HEK293 (cell line): Measurements from ENCODE around the gene SMAD9.

ENCODE experiments used
- CTCF ChIA-PET: fragments of 350-600 bp; formaldehyde crosslinking; extraction: SDS; loops from one replicate; lab custom pipeline; 2021; ENCODE audit warnings: antibody characterized with exemption; lab: Yijun Ruan, JAX
- POLR2A ChIA-PET: fragments of 300-600 bp; formaldehyde crosslinking; extraction: SDS; loops from one replicate; lab custom pipeline; 2020; ENCODE audit warnings: antibody characterized with exemption, inconsistent platforms; lab: Yijun Ruan, JAX
- H3K27ac ChIP-seq: fragments of 200-500 bp; sonication (Bioruptor generic); 2 replicates; pipeline ENCODE4 v1.5.1; 2014; ENCODE audit warnings: low read depth, low read length, control low read depth, inconsistent platforms; ENCODE audit errors: extremely low read depth
- H3K36me3 ChIP-seq, 2 experiments: fragments of 200-500 bp in 1 of 2; sonication (Bioruptor generic) in 1 of 2; 1 replicate in 1 of 2; 2 replicates in 1 of 2; pipeline ENCODE4 v1.5.1; 2014 to 2017; ENCODE audit warnings: inconsistent platforms in 2 of 2, low read length in 2 of 2; ENCODE audit not compliant: control insufficient read depth in 2 of 2, insufficient read depth in 1 of 2
- H3K4me1 ChIP-seq: fragments of 200-500 bp; sonication (Bioruptor generic); 2 replicates; pipeline ENCODE4 v1.5.1; 2014; ENCODE audit warnings: mild to moderate bottlenecking, low read length, inconsistent platforms; ENCODE audit not compliant: control insufficient read depth, insufficient read depth
- H3K4me3 ChIP-seq: 2 replicates; pipeline ENCODE4 v1.5.1; 2011; ENCODE audit warnings: low read depth, mild to moderate bottlenecking, control low read depth, low read length, moderate library complexity
- H3K9me3 ChIP-seq: fragments of 200-500 bp; sonication (Bioruptor generic); 2 replicates; pipeline ENCODE4 v1.5.1; 2014; ENCODE audit warnings: low read depth, low read length, inconsistent platforms; ENCODE audit not compliant: control insufficient read depth, insufficient read depth
- KLF9 ChIP-seq: fragments of 450-650 bp; formaldehyde crosslinking; IDR thresholded peaks from 2 replicates; pipeline ENCODE4 v1.5.1; 2016; ENCODE audit warnings: missing biosample characterization, missing genetic modification characterization, low read depth
- PRDM4 ChIP-seq: fragments of 450-650 bp; formaldehyde crosslinking; IDR thresholded peaks from 2 replicates; pipeline ENCODE4 v1.5.1; 2017; ENCODE audit warnings: missing biosample characterization, missing genetic modification characterization
- REST ChIP-seq: fragments of 450-650 bp; formaldehyde crosslinking; IDR thresholded peaks from 2 replicates; pipeline ENCODE4 v1.5.1; 2016; ENCODE audit warnings: missing biosample characterization, missing genetic modification characterization
- SCRT1 ChIP-seq: fragments of 450-650 bp; formaldehyde crosslinking; IDR thresholded peaks from 2 replicates; pipeline ENCODE4 v1.5.1; 2016; ENCODE audit warnings: missing biosample characterization, missing genetic modification characterization, borderline replicate concordance
- ZBTB20 ChIP-seq: fragments of 450-650 bp; formaldehyde crosslinking; IDR thresholded peaks from 2 replicates; pipeline ENCODE4 v1.5.1; 2016; ENCODE audit warnings: missing biosample characterization, missing genetic modification characterization
- ZFHX2 ChIP-seq: fragments of 450-650 bp; formaldehyde crosslinking; conservative IDR thresholded peaks from 2 replicates; pipeline ENCODE4 v1.5.1; 2016; ENCODE audit warnings: missing biosample characterization, missing genetic modification characterization
- ZNF2 ChIP-seq: fragments of 450-650 bp; formaldehyde crosslinking; IDR thresholded peaks from 2 replicates; pipeline ENCODE4 v1.5.1; 2016; ENCODE audit warnings: missing biosample characterization, missing genetic modification characterization
- ZNF248 ChIP-seq: fragments of 450-650 bp; formaldehyde crosslinking; IDR thresholded peaks from 2 replicates; pipeline ENCODE4 v1.5.1; 2017; ENCODE audit warnings: missing biosample characterization, missing genetic modification characterization
- ZNF398 ChIP-seq: fragments of 450-650 bp; formaldehyde crosslinking; IDR thresholded peaks from 2 replicates; pipeline ENCODE4 v1.5.1; 2017; ENCODE audit warnings: missing biosample characterization, missing genetic modification characterization
- ZNF580 ChIP-seq: fragments of 450-650 bp; formaldehyde crosslinking; IDR thresholded peaks from 2 replicates; pipeline ENCODE4 v1.5.1; 2016; ENCODE audit warnings: missing biosample characterization, missing genetic modification characterization
- ZNF623 ChIP-seq: fragments of 450-650 bp; formaldehyde crosslinking; IDR thresholded peaks from 2 replicates; pipeline ENCODE4 v1.5.1; 2016; ENCODE audit warnings: missing biosample characterization, missing genetic modification characterization
- TF ChIP-seq, protein P1 (sequence below): fragments of 450-650 bp; formaldehyde crosslinking; IDR thresholded peaks from 2 replicates; pipeline ENCODE4 v1.5.1; 2016; ENCODE audit warnings: missing biosample characterization, missing genetic modification characterization, borderline replicate concordance
- TF ChIP-seq, protein P2 (sequence below): fragments of 450-650 bp; formaldehyde crosslinking; conservative IDR thresholded peaks from 2 replicates; pipeline ENCODE4 v1.5.1; 2016; ENCODE audit warnings: low read depth, missing biosample characterization, missing genetic modification characterization

Gene SMAD9

DNA sequence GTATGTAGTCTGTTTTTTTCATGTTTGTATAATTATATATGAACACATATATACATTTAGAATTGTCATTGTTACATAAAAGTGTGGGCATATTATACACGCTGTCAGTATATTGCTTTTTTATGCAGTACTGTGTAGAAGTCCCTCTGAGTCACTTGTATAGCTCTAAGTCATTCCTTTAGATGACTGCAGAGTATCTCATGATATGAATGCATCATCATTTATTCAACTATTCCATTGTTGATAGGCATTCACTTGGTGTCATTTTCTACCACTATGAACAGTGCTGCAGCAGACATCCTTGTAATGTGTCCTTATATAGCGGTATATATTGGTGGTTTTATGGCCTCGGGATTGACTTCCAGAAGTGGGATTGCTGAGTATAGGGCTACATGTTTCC is 85.7 kb downstream of the SMAD9 start:
- Histone ChIP-seq H3K27ac (no peak overlapping the region), H3K36me3 (peaks cover 0 to 17% of the 10 kb centered on the region in 2 experiments; a peak in 2 of 3 replicates), H3K4me1 (no peaks in the 10 kb centered on the region), H3K4me3 (no peak overlapping the region)
- CTCF ChIA-PET: no interaction called here
- POLR2A ChIA-PET: no interaction called here
- TF ChIP-seq ZNF248 (tag by site-specific recombination): no peak
- TF ChIP-seq SCRT1 (tag by site-specific recombination): no peak
- TF ChIP-seq ZBTB20: no peak
- TF ChIP-seq ZNF398 (tag by site-specific recombination): no peak
- TF ChIP-seq REST: no peak
- no peak for TF ChIP-seq ZNF2 (tag by site-specific recombination)
- TF ChIP-seq, all 188 proteins: peak for 0
- H3K9me3 ChIP-seq: no peaks in the 10 kb centered on the region

DNA sequence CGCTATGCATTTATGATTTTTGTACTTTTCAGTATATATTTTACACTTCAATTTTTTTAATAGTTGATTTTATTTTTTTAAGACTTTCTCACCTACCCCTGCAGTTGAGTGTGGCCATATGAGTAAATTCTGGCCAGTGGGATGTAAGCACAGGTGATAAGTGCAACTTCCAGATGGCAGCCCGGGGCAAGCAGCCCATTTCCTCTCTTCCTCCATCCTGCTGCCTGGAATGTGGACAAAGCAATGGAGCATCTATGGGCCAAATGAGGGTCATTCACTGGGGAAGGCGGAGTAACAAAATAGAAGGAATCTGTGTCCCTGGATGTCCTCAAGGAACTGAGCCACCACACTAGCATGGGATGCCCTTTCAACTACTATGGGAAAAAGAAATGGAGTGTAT is 88.7 kb downstream of the SMAD9 start:
- H3K9me3 ChIP-seq: no peaks in the 10 kb centered on the region
- CTCF ChIA-PET: no interaction called here
- H3K36me3 ChIP-seq: peaks cover 12 to 33% of the 10 kb centered on the region in 2 experiments
- no peak overlapping the region for H3K4me3 ChIP-seq
- no peak overlapping the region for H3K27ac ChIP-seq
- no peaks in the 10 kb centered on the region for H3K4me1 ChIP-seq
- POLR2A ChIA-PET: no interaction called here
- no peak for TF ChIP-seq ZFHX2 (tag by site-specific recombination)
- TF ChIP-seq, protein P1, sequence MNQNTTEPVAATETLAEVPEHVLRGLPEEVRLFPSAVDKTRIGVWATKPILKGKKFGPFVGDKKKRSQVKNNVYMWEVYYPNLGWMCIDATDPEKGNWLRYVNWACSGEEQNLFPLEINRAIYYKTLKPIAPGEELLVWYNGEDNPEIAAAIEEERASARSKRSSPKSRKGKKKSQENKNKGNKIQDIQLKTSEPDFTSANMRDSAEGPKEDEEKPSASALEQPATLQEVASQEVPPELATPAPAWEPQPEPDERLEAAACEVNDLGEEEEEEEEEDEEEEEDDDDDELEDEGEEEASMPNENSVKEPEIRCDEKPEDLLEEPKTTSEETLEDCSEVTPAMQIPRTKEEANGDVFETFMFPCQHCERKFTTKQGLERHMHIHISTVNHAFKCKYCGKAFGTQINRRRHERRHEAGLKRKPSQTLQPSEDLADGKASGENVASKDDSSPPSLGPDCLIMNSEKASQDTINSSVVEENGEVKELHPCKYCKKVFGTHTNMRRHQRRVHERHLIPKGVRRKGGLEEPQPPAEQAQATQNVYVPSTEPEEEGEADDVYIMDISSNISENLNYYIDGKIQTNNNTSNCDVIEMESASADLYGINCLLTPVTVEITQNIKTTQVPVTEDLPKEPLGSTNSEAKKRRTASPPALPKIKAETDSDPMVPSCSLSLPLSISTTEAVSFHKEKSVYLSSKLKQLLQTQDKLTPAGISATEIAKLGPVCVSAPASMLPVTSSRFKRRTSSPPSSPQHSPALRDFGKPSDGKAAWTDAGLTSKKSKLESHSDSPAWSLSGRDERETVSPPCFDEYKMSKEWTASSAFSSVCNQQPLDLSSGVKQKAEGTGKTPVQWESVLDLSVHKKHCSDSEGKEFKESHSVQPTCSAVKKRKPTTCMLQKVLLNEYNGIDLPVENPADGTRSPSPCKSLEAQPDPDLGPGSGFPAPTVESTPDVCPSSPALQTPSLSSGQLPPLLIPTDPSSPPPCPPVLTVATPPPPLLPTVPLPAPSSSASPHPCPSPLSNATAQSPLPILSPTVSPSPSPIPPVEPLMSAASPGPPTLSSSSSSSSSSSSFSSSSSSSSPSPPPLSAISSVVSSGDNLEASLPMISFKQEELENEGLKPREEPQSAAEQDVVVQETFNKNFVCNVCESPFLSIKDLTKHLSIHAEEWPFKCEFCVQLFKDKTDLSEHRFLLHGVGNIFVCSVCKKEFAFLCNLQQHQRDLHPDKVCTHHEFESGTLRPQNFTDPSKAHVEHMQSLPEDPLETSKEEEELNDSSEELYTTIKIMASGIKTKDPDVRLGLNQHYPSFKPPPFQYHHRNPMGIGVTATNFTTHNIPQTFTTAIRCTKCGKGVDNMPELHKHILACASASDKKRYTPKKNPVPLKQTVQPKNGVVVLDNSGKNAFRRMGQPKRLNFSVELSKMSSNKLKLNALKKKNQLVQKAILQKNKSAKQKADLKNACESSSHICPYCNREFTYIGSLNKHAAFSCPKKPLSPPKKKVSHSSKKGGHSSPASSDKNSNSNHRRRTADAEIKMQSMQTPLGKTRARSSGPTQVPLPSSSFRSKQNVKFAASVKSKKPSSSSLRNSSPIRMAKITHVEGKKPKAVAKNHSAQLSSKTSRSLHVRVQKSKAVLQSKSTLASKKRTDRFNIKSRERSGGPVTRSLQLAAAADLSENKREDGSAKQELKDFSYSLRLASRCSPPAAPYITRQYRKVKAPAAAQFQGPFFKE (tag by site-specific recombination): no peak
- no peak for TF ChIP-seq KLF9
- TF ChIP-seq ZNF623 (tag by site-specific recombination): no peak
- no peak for TF ChIP-seq PRDM4
- TF ChIP-seq ZNF580 (tag by site-specific recombination): no peak
- TF ChIP-seq, protein P2, sequence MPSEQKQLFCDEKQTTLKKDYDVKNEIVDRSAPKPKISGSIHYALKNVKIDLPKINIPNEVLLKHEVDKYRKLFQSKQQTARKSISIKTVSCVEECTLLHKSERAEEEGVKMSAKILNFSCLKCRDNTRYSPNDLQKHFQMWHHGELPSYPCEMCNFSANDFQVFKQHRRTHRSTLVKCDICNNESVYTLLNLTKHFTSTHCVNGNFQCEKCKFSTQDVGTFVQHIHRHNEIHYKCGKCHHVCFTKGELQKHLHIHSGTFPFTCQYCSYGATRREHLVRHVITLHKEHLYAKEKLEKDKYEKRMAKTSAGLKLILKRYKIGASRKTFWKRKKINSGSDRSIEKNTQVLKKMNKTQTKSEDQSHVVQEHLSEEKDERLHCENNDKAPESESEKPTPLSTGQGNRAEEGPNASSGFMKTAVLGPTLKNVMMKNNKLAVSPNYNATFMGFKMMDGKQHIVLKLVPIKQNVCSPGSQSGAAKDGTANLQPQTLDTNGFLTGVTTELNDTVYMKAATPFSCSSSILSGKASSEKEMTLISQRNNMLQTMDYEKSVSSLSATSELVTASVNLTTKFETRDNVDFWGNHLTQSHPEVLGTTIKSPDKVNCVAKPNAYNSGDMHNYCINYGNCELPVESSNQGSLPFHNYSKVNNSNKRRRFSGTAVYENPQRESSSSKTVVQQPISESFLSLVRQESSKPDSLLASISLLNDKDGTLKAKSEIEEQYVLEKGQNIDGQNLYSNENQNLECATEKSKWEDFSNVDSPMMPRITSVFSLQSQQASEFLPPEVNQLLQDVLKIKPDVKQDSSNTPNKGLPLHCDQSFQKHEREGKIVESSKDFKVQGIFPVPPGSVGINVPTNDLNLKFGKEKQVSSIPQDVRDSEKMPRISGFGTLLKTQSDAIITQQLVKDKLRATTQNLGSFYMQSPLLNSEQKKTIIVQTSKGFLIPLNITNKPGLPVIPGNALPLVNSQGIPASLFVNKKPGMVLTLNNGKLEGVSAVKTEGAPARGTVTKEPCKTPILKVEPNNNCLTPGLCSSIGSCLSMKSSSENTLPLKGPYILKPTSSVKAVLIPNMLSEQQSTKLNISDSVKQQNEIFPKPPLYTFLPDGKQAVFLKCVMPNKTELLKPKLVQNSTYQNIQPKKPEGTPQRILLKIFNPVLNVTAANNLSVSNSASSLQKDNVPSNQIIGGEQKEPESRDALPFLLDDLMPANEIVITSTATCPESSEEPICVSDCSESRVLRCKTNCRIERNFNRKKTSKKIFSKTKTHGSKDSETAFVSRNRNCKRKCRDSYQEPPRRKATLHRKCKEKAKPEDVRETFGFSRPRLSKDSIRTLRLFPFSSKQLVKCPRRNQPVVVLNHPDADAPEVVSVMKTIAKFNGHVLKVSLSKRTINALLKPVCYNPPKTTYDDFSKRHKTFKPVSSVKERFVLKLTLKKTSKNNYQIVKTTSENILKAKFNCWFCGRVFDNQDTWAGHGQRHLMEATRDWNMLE (tag by site-specific recombination): no peak
- TF ChIP-seq, all 188 proteins: peak for 0
